IPS DF 19.7 (cell line): ENCODE data around the gene GINS1.

Source experiments
- DNase-seq: peaks from one replicate; pipeline ENCODE4 v3.0.0-alpha.2; 2013; ENCODE audit warnings: low read depth, low spot score

The GINS1 gene

GRCh38 chr20:25407311-25408169 lies at the start of gene GINS1:
Gene GINS1, plus strand, starts transcription at chr20:25407673. Its CDS starts 148 bp downstream, at chr20:25407821.
- DNase-seq, result peak; percentile 84

- DNase-seq, result no peak
Measured at GRCh38 chr20:25360631-25361286, 46.7 kb upstream of the GINS1 start.

GRCh38 chr20:25361287-25361683 lies 46.2 kb upstream of the GINS1 start:
- DNase-seq, result no peak

- no peak for DNase-seq
Measured at GRCh38 chr20:25364180-25364788, 43.2 kb upstream of the GINS1 start.

GRCh38 chr20:25364879-25365699 lies 42.4 kb upstream of the GINS1 start:
- DNase-seq, result no peak

- no peak for DNase-seq
Measured at GRCh38 chr20:25368526-25368925, 38.9 kb upstream of the GINS1 start.

GRCh38 chr20:25368976-25369375 lies 38.5 kb upstream of the GINS1 start:
- DNase-seq, result no peak

GRCh38 chr20:25369529-25369928 lies 37.9 kb upstream of the GINS1 start:
- no peak for DNase-seq

GRCh38 chr20:25369971-25370370 lies 37.5 kb upstream of the GINS1 start:
- DNase-seq, result no peak

- DNase-seq, result no peak
Measured at GRCh38 chr20:25372584-25373336, 34.7 kb upstream of the GINS1 start.

GRCh38 chr20:25374842-25375241 lies 32.6 kb upstream of the GINS1 start:
- no peak for DNase-seq

GRCh38 chr20:25376236-25376635 lies 31.2 kb upstream of the GINS1 start:
- DNase-seq, result no peak

- DNase-seq, result no peak
Measured at GRCh38 chr20:25376886-25377285, 30.6 kb upstream of the GINS1 start.

- DNase-seq, result no peak
Measured at GRCh38 chr20:25378189-25378883, 29.1 kb upstream of the GINS1 start.

- DNase-seq, result no peak
Measured at GRCh38 chr20:25378884-25379733, 28.4 kb upstream of the GINS1 start.

- DNase-seq, result no peak
Measured at GRCh38 chr20:25380945-25381614, 26.4 kb upstream of the GINS1 start.

GRCh38 chr20:25382704-25383370 lies 24.6 kb upstream of the GINS1 start:
- DNase-seq, result no peak

- DNase-seq, result no peak
Measured at GRCh38 chr20:25389401-25389857, 18.0 kb upstream of the GINS1 start.
